ENCODE results near the gene UBE2S.
"Not testable (repeated sequence)": the region's sequence is repeated elsewhere in the genome, so short reads cannot be mapped to it uniquely, and the experiment has no call there.

Gene UBE2S

GRCh38 chr19:55406826-55407549 is 600 bp downstream of the UBE2S start:
- peak in 1 of 2 donors; percentile 27 for DNase-seq (ENCODE audit: low read depth in 1 of 2, low spot score in 1 of 2)

GRCh38 chr19:55406091-55406825 is 1.3 kb downstream of the UBE2S start:
- no peak for DNase-seq (ENCODE audit: low read depth in 1 of 2, low spot score in 1 of 2)

GRCh38 chr19:55405638-55406037 is 1.9 kb downstream of the UBE2S start:
- no peak for DNase-seq (ENCODE audit: low read depth in 1 of 2, low spot score in 1 of 2)

- no peak for DNase-seq (ENCODE audit: low read depth in 1 of 2, low spot score in 1 of 2)
Measured at GRCh38 chr19:55402509-55402908, 5.1 kb downstream of the UBE2S start.

- DNase-seq (ENCODE audit: low read depth in 1 of 2, low spot score in 1 of 2) = not testable (repeated sequence)
Measured at GRCh38 chr19:55401390-55401789, 6.2 kb downstream of the UBE2S start.

GRCh38 chr19:55400281-55401087 is 7.1 kb downstream of the UBE2S start:
- no peak for DNase-seq (ENCODE audit: low read depth in 1 of 2, low spot score in 1 of 2)

GRCh38 chr19:55398200-55398925 is 9.2 kb downstream of the UBE2S start:
- DNase-seq (ENCODE audit: low read depth in 1 of 2, low spot score in 1 of 2) = no peak

- no peak for DNase-seq (ENCODE audit: low read depth in 1 of 2, low spot score in 1 of 2)
Measured at GRCh38 chr19:55392820-55393761, 14.5 kb downstream of the UBE2S start.

GRCh38 chr19:55391702-55392615 is 15.6 kb downstream of the UBE2S start:
- no peak for DNase-seq (ENCODE audit: low read depth in 1 of 2, low spot score in 1 of 2)

GRCh38 chr19:55391191-55391670 is 16.4 kb downstream of the UBE2S start:
- DNase-seq (ENCODE audit: low read depth in 1 of 2, low spot score in 1 of 2) = no peak

- no peak for DNase-seq (ENCODE audit: low read depth in 1 of 2, low spot score in 1 of 2)
Measured at GRCh38 chr19:55390461-55390880, 17.1 kb downstream of the UBE2S start.

- DNase-seq (ENCODE audit: low read depth in 1 of 2, low spot score in 1 of 2) = no peak
Measured at GRCh38 chr19:55389386-55390317, 17.9 kb downstream of the UBE2S start.

- no peak for DNase-seq (ENCODE audit: low read depth in 1 of 2, low spot score in 1 of 2)
Measured at GRCh38 chr19:55387736-55388497, 19.7 kb downstream of the UBE2S start.

GRCh38 chr19:55386493-55386971 is 21.1 kb downstream of the UBE2S start:
- no peak for DNase-seq (ENCODE audit: low read depth in 1 of 2, low spot score in 1 of 2)

- peak; percentile 95 to 96 for DNase-seq (ENCODE audit: low read depth in 1 of 2, low spot score in 1 of 2)
Measured at GRCh38 chr19:55385724-55386492, 21.7 kb downstream of the UBE2S start, which contains the start of gene RPL28. RPL28 (plus strand) TSS chr19:55385932; CDS start chr19:55386358, 426 bp downstream.

All from activated T-helper 1 cell treated with anti-CD3 and anti-CD28 coated beads, Interleukin-2, amount 50 U/mL, for 16 hours (primary cell).